ENCODE measurements around the gene SARDH.

The SARDH gene, protein sequence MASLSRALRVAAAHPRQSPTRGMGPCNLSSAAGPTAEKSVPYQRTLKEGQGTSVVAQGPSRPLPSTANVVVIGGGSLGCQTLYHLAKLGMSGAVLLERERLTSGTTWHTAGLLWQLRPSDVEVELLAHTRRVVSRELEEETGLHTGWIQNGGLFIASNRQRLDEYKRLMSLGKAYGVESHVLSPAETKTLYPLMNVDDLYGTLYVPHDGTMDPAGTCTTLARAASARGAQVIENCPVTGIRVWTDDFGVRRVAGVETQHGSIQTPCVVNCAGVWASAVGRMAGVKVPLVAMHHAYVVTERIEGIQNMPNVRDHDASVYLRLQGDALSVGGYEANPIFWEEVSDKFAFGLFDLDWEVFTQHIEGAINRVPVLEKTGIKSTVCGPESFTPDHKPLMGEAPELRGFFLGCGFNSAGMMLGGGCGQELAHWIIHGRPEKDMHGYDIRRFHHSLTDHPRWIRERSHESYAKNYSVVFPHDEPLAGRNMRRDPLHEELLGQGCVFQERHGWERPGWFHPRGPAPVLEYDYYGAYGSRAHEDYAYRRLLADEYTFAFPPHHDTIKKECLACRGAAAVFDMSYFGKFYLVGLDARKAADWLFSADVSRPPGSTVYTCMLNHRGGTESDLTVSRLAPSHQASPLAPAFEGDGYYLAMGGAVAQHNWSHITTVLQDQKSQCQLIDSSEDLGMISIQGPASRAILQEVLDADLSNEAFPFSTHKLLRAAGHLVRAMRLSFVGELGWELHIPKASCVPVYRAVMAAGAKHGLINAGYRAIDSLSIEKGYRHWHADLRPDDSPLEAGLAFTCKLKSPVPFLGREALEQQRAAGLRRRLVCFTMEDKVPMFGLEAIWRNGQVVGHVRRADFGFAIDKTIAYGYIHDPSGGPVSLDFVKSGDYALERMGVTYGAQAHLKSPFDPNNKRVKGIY

DNA sequence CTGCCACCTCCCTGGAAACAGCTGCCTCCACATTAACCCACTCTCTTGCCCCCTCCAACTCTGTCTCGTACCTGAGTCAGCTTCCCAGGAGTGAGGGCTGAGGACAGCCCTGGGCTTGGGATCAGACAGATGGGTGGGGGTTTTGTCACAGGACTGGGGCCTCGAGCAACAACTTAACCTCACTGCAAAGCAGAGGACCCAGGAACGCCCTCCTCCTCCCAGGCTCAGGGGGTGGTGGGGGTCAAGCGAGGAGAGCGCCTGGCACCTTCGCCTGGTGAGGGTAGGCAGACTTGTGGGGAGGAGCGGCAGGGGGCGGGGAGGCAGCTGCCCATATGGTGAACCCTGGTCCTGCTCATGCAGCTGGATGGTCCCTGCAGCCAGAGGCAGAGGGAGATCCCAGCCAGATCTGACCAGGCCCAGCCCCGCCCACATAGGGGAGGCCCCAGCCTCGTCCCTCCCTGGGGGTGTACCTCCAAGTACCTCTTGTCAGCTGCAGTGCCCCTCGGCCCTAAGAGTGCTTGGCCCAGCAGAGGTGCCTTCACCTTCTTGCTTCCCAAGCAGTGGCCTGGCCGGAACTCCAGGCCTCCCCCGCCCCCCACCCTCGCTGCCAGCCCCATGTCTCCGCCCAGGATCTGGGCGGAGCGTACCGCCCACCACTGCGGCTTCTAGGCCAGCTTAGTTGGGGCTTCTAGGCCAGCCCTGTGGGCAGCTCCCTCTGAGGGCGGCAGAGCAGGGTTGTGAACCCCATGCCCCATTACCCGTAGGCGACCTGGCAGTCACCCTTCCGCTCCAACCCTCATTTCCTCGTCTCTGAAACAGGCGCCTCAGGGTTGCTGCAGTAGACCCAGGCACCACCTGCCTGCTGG, at the start of gene SARDH:
Gene SARDH, minus strand, starts transcription at position 579 of the 866 bp plus-strand sequence. CDS start 4,179 bp downstream, outside the sequence.
- no peak within 1 kb of the TSS for H3K9ac ChIP-seq (ENCODE audit: low read length)
- H3K27ac ChIP-seq (ENCODE audit: low read depth, low read length), result no peak within 1 kb of the TSS
- H3K4me3 ChIP-seq (ENCODE audit: low read length), result peak within 1 kb of the TSS; percentile 53
- H3K36me3 ChIP-seq (ENCODE audit: control insufficient read depth, insufficient read depth, low read length), result no peaks in the 10 kb centered on the region
- H3K4me1 ChIP-seq (ENCODE audit: control insufficient read depth, insufficient read depth, low read length), result no peaks in the 10 kb centered on the region
- no peaks in the 10 kb centered on the region for H3K27me3 ChIP-seq (ENCODE audit: control insufficient read depth, insufficient read depth, low read length)

DNA sequence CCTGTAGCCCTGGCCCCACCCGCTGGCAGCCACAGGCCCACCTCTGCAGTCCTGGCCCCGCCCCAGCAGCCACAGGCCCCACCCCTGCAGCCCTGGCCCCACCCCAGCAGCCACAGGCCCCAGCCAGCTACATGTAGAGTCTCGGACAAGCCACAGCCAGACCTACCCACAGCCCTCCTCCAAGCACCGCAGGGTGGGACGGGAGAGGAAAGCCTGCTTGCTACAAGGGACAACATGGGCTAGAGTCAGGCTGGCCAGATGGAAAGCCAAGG, 49.5 kb upstream of the SARDH start:
- no peak overlapping the region for H3K9ac ChIP-seq (ENCODE audit: low read length)
- H3K4me3 ChIP-seq (ENCODE audit: low read length), result no peak overlapping the region
- no peak overlapping the region for H3K27ac ChIP-seq (ENCODE audit: low read depth, low read length)
- H3K4me1 ChIP-seq (ENCODE audit: control insufficient read depth, insufficient read depth, low read length), result no peaks in the 10 kb centered on the region
- H3K36me3 ChIP-seq (ENCODE audit: control insufficient read depth, insufficient read depth, low read length), result peaks cover 3% of the 10 kb centered on the region
- H3K27me3 ChIP-seq (ENCODE audit: control insufficient read depth, insufficient read depth, low read length), result no peaks in the 10 kb centered on the region

GRCh38 chr9:133786907-133787753, 49.0 kb upstream of the SARDH start:
- H3K4me1 ChIP-seq (ENCODE audit: control insufficient read depth, insufficient read depth, low read length), result no peaks in the 10 kb centered on the region
- H3K36me3 ChIP-seq (ENCODE audit: control insufficient read depth, insufficient read depth, low read length), result peaks cover 3% of the 10 kb centered on the region
- no peak overlapping the region for H3K9ac ChIP-seq (ENCODE audit: low read length)
- no peaks in the 10 kb centered on the region for H3K27me3 ChIP-seq (ENCODE audit: control insufficient read depth, insufficient read depth, low read length)
- no peak overlapping the region for H3K27ac ChIP-seq (ENCODE audit: low read depth, low read length)
- no peak overlapping the region for H3K4me3 ChIP-seq (ENCODE audit: low read length)

DNA sequence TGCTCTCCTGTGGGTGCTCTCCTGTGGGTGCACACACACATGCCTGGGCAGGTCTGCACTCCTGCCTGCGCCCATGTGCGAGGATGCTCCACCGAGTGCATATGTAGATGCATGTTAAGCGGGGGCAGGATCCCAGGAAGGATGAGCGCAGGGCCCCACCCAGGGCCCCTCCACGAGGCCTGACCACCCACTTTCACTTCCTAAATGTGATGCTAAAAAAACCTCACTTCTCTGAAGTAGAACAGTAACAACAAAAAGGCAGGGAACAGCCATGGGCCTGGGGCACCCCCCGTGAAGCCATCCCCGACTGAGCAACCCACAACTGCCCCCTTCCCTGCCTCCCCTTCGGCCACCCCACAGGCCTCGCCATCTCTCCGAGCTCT, 48.2 kb upstream of the SARDH start:
- Histone ChIP-seq H3K27me3 (ENCODE audit: control insufficient read depth, insufficient read depth, low read length) (no peaks in the 10 kb centered on the region), H3K4me1 (ENCODE audit: control insufficient read depth, insufficient read depth, low read length) (no peaks in the 10 kb centered on the region), H3K36me3 (ENCODE audit: control insufficient read depth, insufficient read depth, low read length) (peaks cover 3% of the 10 kb centered on the region), H3K27ac (ENCODE audit: low read depth, low read length) (no peak overlapping the region), H3K9ac (ENCODE audit: low read length) (no peak overlapping the region), H3K4me3 (ENCODE audit: low read length) (no peak overlapping the region)

- Histone ChIP-seq H3K4me3 (ENCODE audit: low read length) (no peak overlapping the region), H3K27me3 (ENCODE audit: control insufficient read depth, insufficient read depth, low read length) (no peaks in the 10 kb centered on the region), H3K9ac (ENCODE audit: low read length) (no peak overlapping the region), H3K36me3 (ENCODE audit: control insufficient read depth, insufficient read depth, low read length) (no peaks in the 10 kb centered on the region), H3K27ac (ENCODE audit: low read depth, low read length) (no peak overlapping the region), H3K4me1 (ENCODE audit: control insufficient read depth, insufficient read depth, low read length) (no peaks in the 10 kb centered on the region)
These were observed 47.7 kb upstream of the SARDH start for GRCh38 chr9:133785753-133786370.

- Histone ChIP-seq H3K36me3 (ENCODE audit: control insufficient read depth, insufficient read depth, low read length) (no peaks in the 10 kb centered on the region), H3K4me1 (ENCODE audit: control insufficient read depth, insufficient read depth, low read length) (no peaks in the 10 kb centered on the region), H3K9ac (ENCODE audit: low read length) (no peak overlapping the region), H3K27me3 (ENCODE audit: control insufficient read depth, insufficient read depth, low read length) (no peaks in the 10 kb centered on the region), H3K27ac (ENCODE audit: low read depth, low read length) (no peak overlapping the region), H3K4me3 (ENCODE audit: low read length) (no peak overlapping the region)
These were observed 46.8 kb upstream of the SARDH start for GRCh38 chr9:133784731-133785561.

DNA sequence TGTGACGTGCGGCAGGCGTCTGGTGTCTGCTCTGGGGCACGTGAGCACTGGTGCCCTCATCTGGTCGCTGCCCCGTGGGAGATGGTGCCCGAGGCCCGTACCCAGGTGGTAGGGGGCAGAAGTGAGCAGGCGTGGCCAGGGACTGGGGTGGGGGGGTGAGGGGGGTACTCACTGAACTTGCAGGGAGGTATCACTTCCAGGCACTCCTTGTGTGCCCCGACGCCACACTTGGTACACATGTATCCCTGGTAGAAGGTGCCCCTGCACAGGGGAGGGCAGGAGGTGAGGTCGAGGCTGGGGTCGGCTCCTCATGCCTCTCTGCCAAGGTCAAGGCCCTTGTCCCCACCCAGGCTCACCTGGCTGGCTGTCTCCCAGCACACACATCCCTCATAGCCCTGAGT, 45.2 kb upstream of the SARDH start:
- no peaks in the 10 kb centered on the region for H3K36me3 ChIP-seq (ENCODE audit: control insufficient read depth, insufficient read depth, low read length)
- H3K4me1 ChIP-seq (ENCODE audit: control insufficient read depth, insufficient read depth, low read length), result no peaks in the 10 kb centered on the region
- no peak overlapping the region for H3K4me3 ChIP-seq (ENCODE audit: low read length)
- no peaks in the 10 kb centered on the region for H3K27me3 ChIP-seq (ENCODE audit: control insufficient read depth, insufficient read depth, low read length)
- no peak overlapping the region for H3K9ac ChIP-seq (ENCODE audit: low read length)
- H3K27ac ChIP-seq (ENCODE audit: low read depth, low read length), result no peak overlapping the region

- Histone ChIP-seq H3K4me1 (ENCODE audit: control insufficient read depth, insufficient read depth, low read length) (no peaks in the 10 kb centered on the region), H3K27ac (ENCODE audit: low read depth, low read length) (no peak overlapping the region), H3K9ac (ENCODE audit: low read length) (no peak overlapping the region), H3K27me3 (ENCODE audit: control insufficient read depth, insufficient read depth, low read length) (no peaks in the 10 kb centered on the region), H3K4me3 (ENCODE audit: low read length) (no peak overlapping the region), H3K36me3 (ENCODE audit: control insufficient read depth, insufficient read depth, low read length) (peaks cover 1% of the 10 kb centered on the region)
These were observed 44.3 kb upstream of the SARDH start for GRCh38 chr9:133782157-133783130.

DNA sequence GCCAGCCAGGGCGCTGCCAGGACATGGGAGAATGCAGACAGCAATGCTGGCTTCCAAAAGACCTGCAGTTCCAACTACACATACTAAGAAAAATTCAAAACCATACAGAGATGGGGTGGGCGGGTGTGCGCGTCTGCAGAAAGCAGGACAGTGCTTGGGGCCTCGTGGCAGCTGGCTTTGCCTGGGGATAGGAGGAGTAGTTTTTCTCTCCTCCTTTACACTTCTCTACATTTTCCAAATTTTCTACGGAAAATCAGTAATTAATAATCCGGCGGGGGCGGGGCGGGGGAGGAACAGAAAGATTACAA, 43.6 kb upstream of the SARDH start:
- Histone ChIP-seq H3K27me3 (ENCODE audit: control insufficient read depth, insufficient read depth, low read length) (no peaks in the 10 kb centered on the region), H3K9ac (ENCODE audit: low read length) (no peak overlapping the region), H3K4me3 (ENCODE audit: low read length) (no peak overlapping the region), H3K4me1 (ENCODE audit: control insufficient read depth, insufficient read depth, low read length) (no peaks in the 10 kb centered on the region), H3K36me3 (ENCODE audit: control insufficient read depth, insufficient read depth, low read length) (peaks cover 4% of the 10 kb centered on the region), H3K27ac (ENCODE audit: low read depth, low read length) (no peak overlapping the region)

All from rectal smooth muscle tissue (tissue), 1 donor.